Measurements from ENCODE around the gene TRMT10B.

Gene TRMT10B

DNA sequence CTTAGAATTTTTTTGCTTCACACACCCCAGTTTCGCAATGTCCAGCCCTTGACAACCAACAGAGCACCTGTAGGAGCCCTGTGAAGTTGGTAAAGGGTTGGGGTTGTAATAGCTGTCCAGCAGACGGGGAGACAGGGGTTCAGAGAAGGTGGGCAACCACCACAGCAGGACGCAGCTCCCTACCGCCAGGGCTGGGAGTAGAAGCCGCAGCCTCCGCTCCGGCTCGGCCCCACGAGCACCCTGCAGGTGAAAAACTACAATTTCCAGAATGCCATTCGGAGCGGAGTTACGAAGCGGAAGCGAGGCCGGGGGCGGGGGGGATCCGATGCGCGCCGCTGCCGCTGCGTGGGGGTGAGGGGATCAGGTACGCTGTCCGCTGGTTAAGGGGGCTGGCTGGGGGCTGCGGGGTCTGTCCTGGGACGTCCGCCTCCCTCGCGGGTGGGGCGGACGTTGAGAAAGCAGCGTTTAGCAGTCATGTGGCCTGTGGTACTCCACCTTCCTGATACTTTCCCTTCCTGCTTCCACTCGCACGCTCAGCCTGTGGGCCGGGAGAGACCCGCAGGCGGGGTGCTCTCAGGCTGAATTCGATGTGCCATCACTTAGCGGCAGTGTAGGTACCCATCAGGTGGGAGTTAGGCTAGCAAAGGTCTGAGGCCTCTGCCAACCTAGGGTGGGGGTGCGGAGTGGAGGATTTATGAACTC, at the start of gene TRMT10B:
Gene TRMT10B (plus strand): TSS at position 317 of the 702 bp plus-strand sequence. CDS start 8,127 bp downstream, outside the sequence.
- DNase-seq (ENCODE audit: low read depth) = peak; percentile 65

- DNase-seq (ENCODE audit: low read depth) = no peak
Measured at GRCh38 chr9:37705787-37706186, 47.8 kb upstream of the TRMT10B start.

- no peak for DNase-seq (ENCODE audit: low read depth)
Measured at GRCh38 chr9:37706290-37706689, 47.3 kb upstream of the TRMT10B start.

DNA sequence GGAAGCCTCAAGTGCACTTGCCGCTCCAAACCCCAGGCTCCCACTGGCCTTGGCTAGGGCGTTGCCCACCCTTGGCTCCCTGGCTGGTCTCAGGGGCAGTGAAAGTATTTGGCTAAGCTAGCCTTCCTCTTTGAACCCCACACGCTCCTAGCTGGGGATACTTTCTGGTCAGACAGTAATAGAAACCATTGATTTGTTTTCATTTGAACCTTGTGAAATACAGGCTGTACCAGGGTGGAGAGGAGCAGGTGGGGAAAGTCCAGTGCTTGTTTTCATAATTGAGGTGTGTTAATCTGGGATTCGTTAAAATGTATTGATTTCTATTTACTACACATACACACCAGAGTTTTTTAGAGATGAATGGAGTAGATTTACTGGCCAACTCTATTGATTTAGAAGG, 45.9 kb upstream of the TRMT10B start:
- DNase-seq (ENCODE audit: low read depth) = no peak

DNA sequence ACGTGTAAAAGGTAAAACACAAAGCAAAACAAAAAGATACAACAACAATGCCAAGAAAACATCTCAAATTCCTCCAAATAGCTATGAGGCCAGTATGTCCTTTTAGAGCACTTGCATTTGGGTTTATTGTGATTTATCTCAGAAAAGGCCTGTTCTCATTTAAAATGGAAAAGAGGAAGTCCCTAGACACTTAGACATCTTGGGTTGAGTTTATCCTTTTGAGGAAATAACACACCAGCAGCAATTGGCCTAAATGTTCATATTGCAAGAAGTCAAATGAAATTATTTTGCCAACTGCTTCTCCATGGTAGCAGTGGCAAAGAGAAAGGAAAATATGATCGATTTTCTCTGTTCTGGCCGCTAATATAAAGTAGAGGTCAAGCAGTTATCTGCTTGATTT, 43.6 kb upstream of the TRMT10B start:
- no peak for DNase-seq (ENCODE audit: low read depth)

GRCh38 chr9:37715260-37715659, 38.3 kb upstream of the TRMT10B start:
- DNase-seq (ENCODE audit: low read depth) = no peak

DNA sequence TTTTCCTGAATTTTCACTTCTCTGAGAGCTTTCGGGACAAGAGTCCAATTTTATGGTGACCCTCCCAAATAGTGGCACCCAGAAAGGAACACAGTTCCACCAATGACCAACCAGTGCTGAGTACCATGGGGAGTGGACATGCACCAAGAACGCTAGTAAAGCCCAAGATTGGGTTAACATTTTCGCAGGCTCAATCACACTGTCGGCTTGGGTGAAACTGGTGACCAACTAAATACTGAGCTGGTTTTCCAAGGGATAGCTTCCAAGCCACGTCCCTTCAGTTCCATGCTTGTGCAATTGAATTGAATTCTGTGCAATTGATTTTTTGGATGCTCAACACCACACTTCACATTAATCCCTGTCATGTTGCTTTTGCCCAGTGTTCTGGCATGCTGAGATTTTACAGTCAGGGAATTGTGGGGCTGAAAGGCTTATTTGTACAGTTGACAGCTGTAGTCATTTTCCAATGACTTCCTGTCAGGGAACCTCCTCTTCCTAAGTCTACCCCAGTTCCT, 37.6 kb upstream of the TRMT10B start:
- no peak for DNase-seq (ENCODE audit: low read depth)

- DNase-seq (ENCODE audit: low read depth) = peak; percentile 4
Measured at GRCh38 chr9:37719526-37719925, 34.1 kb upstream of the TRMT10B start.

DNA sequence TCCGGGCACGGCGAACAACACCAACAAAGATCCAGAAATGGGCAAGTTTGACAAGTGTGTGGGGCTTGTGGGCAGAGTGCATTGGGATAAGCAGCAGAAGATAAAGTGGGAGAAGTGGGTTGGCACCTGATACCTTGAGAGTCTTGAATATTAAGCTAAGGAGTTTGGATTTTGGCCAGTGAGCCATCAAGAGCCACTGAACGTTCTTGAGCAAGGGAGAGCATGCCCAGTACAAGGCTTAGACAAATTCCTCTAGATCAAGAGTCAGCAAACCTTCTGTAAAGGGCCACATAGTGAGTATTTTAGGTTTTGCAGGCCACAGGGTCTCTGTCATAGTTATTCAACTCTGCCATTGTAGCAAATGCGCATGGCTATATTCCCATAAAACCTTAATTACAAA, 26.6 kb upstream of the TRMT10B start:
- no peak for DNase-seq (ENCODE audit: low read depth)

- DNase-seq (ENCODE audit: low read depth) = no peak
Measured at GRCh38 chr9:37729499-37729898, 24.1 kb upstream of the TRMT10B start.

GRCh38 chr9:37730256-37730655, 23.3 kb upstream of the TRMT10B start:
- no peak for DNase-seq (ENCODE audit: low read depth)

DNA sequence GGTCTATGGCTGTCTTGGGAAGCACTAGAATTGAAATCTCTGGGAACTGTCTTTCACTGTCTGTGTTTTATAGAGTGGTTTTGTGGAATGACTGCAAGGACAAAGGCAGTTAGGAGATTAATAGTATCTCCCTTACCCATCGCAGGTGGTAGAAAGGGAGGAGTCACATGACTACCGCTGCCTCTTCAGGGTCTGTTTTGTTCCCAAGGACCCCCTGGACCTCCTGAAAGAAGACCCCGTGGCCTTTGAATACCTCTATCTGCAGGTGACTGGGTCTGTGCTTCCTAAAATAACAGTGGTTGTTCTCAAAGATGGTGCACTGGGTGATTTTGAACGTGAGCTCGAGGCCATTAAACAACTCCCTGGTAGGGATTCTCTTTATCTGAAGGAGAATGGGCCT, 22.8 kb upstream of the TRMT10B start:
- no peak for DNase-seq (ENCODE audit: low read depth)

- no peak for DNase-seq (ENCODE audit: low read depth)
Measured at GRCh38 chr9:37732086-37732741, 21.4 kb upstream of the TRMT10B start.

DNA sequence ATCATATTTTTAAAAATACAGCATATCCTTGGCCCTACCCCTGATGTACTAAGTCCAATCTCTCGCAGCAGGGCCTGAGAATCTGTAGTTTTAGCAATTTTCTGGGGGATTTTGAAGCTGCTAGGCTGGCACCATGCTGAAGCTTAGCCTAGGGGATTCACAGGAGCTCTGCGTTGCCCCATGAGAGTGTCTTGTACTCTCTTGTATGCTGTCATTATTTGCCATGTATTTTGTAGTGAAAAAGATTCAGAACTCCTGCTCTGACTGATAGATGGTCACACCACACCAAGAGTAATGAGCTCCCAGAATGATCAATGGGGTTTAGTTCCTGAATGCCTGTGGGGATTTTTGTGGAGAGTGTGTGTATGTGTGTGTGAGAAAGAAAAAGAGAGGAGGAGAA, 20.7 kb upstream of the TRMT10B start:
- DNase-seq (ENCODE audit: low read depth) = no peak

GRCh38 chr9:37739222-37739621, 14.4 kb upstream of the TRMT10B start:
- no peak for DNase-seq (ENCODE audit: low read depth)

- no peak for DNase-seq (ENCODE audit: low read depth)
Measured at GRCh38 chr9:37740128-37740527, 13.5 kb upstream of the TRMT10B start.

- no peak for DNase-seq (ENCODE audit: low read depth)
Measured at GRCh38 chr9:37740631-37741328, 12.8 kb upstream of the TRMT10B start.

- no peak for DNase-seq (ENCODE audit: low read depth)
Measured at GRCh38 chr9:37745970-37746369, 7.6 kb upstream of the TRMT10B start.

GRCh38 chr9:37746448-37747270, 6.9 kb upstream of the TRMT10B start:
- DNase-seq (ENCODE audit: low read depth) = no peak

GRCh38 chr9:37747271-37747753, 6.3 kb upstream of the TRMT10B start:
- peak; percentile 29 for DNase-seq (ENCODE audit: low read depth)

DNA sequence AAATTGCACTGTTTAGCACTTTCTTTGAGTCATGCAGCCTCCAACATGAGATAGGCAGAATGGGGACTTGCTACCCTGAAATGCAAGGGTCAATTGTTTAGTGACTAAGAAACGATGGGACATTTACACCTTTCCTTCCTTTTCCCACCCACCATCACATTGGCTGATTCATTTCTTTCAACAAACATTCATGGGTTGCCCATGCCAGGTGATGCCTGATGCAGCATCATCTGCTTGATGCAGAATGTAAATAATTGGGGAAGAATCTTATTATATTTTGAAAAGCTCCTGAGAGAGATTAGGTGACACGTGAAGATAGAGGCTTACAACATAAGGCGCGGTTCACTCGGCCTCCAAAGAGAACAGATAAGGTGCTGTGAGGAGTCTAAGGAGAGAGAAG, 4.5 kb upstream of the TRMT10B start:
- DNase-seq (ENCODE audit: low read depth) = no peak

- no peak for DNase-seq (ENCODE audit: low read depth)
Measured at GRCh38 chr9:37751186-37751585, 2.4 kb upstream of the TRMT10B start.
